IMR-90 (cell line): ENCODE measurements around the gene BTBD9. TPM values are rescaled to one million over a fixed set of nuclear protein-coding genes. Genes with fewer than 3 reads are reported as not detected.

Source experiments
- ATAC-seq: fragments of 200-7000 bp; cut with Tn5 transposase; 2 replicates; pipeline ENCODE4 v1.9.1; 2020; ENCODE audit warnings: low read depth, mild to moderate bottlenecking, moderate library complexity
- BruUV-seq: library from RNA; stranded (reverse); fragments of 400-500 nt; replicated peaks from 2 replicates; lab custom pipeline; 2021; lab: Mats Ljungman, UMichigan
- CTCF ChIA-PET: fragments of 300-600 bp; formaldehyde crosslinking; extraction: SDS; loops from one replicate; lab custom pipeline; 2021; ENCODE audit warnings: antibody characterized with exemption; lab: Yijun Ruan, JAX
- POLR2A ChIA-PET: fragments of 300-600 bp; sonication (Branson Sonifier 250); formaldehyde crosslinking; loops from one replicate; lab custom pipeline; 2022; ENCODE audit warnings: antibody characterized with exemption; ENCODE audit not compliant: unreplicated experiment; lab: Charles Lee
- DNase-seq: peaks from one replicate; pipeline ENCODE4 v3.0.0; 2013
- H2AFZ ChIP-seq: replicated peaks from 2 replicates; pipeline ENCODE3; 2013; ENCODE audit warnings: low read length, mild to moderate bottlenecking; ENCODE audit not compliant: poor library complexity
- H2AK5ac ChIP-seq: 2 replicates; pipeline ENCODE4 v1.6.1; 2013; ENCODE audit warnings: low read depth, low read length, inconsistent platforms
- H2AK9ac ChIP-seq: replicated peaks from 2 replicates; pipeline ENCODE3; 2013; ENCODE audit warnings: mild to moderate bottlenecking, low read depth, low read length, moderate library complexity; ENCODE audit not compliant: poor library complexity
- H2BK120ac ChIP-seq: 2 replicates; pipeline ENCODE4 v1.6.1; 2013; ENCODE audit warnings: low read depth, low read length, inconsistent platforms
- H2BK15ac ChIP-seq: 3 replicates; pipeline ENCODE4 v1.6.1; 2013; ENCODE audit warnings: low read depth, low read length, inconsistent platforms
- H2BK20ac ChIP-seq: 2 replicates; pipeline ENCODE4 v1.6.1; 2013; ENCODE audit warnings: low read depth, mild to moderate bottlenecking, inconsistent platforms, low read length, moderate library complexity
- H2BK5ac ChIP-seq: 2 replicates; pipeline ENCODE4 v1.6.1; 2013; ENCODE audit warnings: mild to moderate bottlenecking, low read depth, low read length, inconsistent platforms; ENCODE audit not compliant: poor library complexity, severe bottlenecking
- H3K14ac ChIP-seq: replicated peaks from 2 replicates; pipeline ENCODE4 v1.6.1; 2013; ENCODE audit warnings: low read depth, low read length, inconsistent platforms
- H3K18ac ChIP-seq: 2 replicates; pipeline ENCODE4 v1.6.1; 2013; ENCODE audit warnings: low read depth, low read length, control low read depth
- H3K23ac ChIP-seq: 2 replicates; pipeline ENCODE4 v1.6.1; 2013; ENCODE audit warnings: low read depth, low read length, inconsistent platforms
- H3K27ac ChIP-seq: 2 replicates; pipeline ENCODE4 v1.5.1; 2013; ENCODE audit warnings: mild to moderate bottlenecking, control low read depth, low read length; ENCODE audit not compliant: insufficient read depth
- H3K27me3 ChIP-seq: 2 replicates; pipeline ENCODE4 v1.6.1; 2013; ENCODE audit warnings: low read length; ENCODE audit not compliant: control insufficient read depth, insufficient read depth
- H3K36me3 ChIP-seq: 2 replicates; pipeline ENCODE4 v1.6.1; 2013; ENCODE audit warnings: low read length, mixed read lengths; ENCODE audit not compliant: control insufficient read depth, insufficient read depth
- H3K4ac ChIP-seq: 2 replicates; pipeline ENCODE4 v1.6.1; 2013; ENCODE audit warnings: low read depth, low read length, inconsistent platforms
- H3K4me1 ChIP-seq: 2 replicates; pipeline ENCODE4 v1.6.1; 2013; ENCODE audit warnings: low read length, mixed read lengths; ENCODE audit not compliant: control insufficient read depth, insufficient read depth
- H3K4me2 ChIP-seq: 2 replicates; pipeline ENCODE4 v1.6.1; 2013; ENCODE audit warnings: low read depth, mild to moderate bottlenecking, control low read depth, low read length, moderate library complexity
- H3K4me3 ChIP-seq: 2 replicates; pipeline ENCODE4 v1.5.1; 2013; ENCODE audit warnings: low read depth, mild to moderate bottlenecking, control low read depth, low read length, moderate library complexity; ENCODE audit not compliant: insufficient read depth
- H3K56ac ChIP-seq: 2 replicates; pipeline ENCODE4 v1.6.1; 2013; ENCODE audit warnings: low read length, inconsistent platforms; ENCODE audit not compliant: insufficient read depth; ENCODE audit errors: extremely low read depth
- H3K79me1 ChIP-seq, 2 experiments: 2 replicates each; pipeline ENCODE4 v1.6.1; 2013; ENCODE audit warnings: low read length in 2 of 2, inconsistent platforms in 1 of 2, low read depth in 1 of 2
- H3K9ac ChIP-seq: 2 replicates; pipeline ENCODE4 v1.6.1; 2013; ENCODE audit warnings: low read depth, low read length, control low read depth
- H3K9me1 ChIP-seq: 2 replicates; pipeline ENCODE4 v1.6.1; 2013; ENCODE audit warnings: low read length, inconsistent platforms; ENCODE audit not compliant: insufficient read depth
- H3K9me3 ChIP-seq: 2 replicates; pipeline ENCODE4 v1.6.1; 2013; ENCODE audit warnings: low read length; ENCODE audit not compliant: control insufficient read depth, insufficient read depth
- H4K20me1 ChIP-seq: 2 replicates; pipeline ENCODE4 v1.6.1; 2013; ENCODE audit warnings: low read length, inconsistent platforms; ENCODE audit not compliant: insufficient read depth
- H4K5ac ChIP-seq: 2 replicates; pipeline ENCODE4 v1.6.1; 2013; ENCODE audit warnings: mild to moderate bottlenecking, low read depth, low read length, control low read depth
- H4K8ac ChIP-seq, 2 experiments: 2 replicates each; pipeline ENCODE4 v1.6.1; 2013; ENCODE audit warnings: low read depth in 2 of 2, low read length in 2 of 2, control low read depth in 1 of 2, inconsistent platforms in 1 of 2
- H4K91ac ChIP-seq: 2 replicates; pipeline ENCODE4 v1.6.1; 2013; ENCODE audit warnings: low read depth, low read length, inconsistent platforms; ENCODE audit not compliant: insufficient read depth
- BHLHE40 ChIP-seq: fragments of 150-350 bp; IDR thresholded peaks from 2 replicates; pipeline ENCODE4 v1.6.1; 2016; ENCODE audit warnings: mild to moderate bottlenecking, low read depth, low read length
- FOS ChIP-seq: fragments of 150-350 bp; IDR thresholded peaks from 2 replicates; pipeline ENCODE4 v1.6.1; 2016; ENCODE audit warnings: low read depth, low read length
- MAFK ChIP-seq: IDR thresholded peaks from 2 replicates; pipeline ENCODE4 v1.6.1; 2012; ENCODE audit warnings: low read depth, low read length, improper control_type of control experiment
- RAD21 ChIP-seq: IDR thresholded peaks from 2 replicates; pipeline ENCODE4 v1.6.1; 2012; ENCODE audit warnings: low read length, improper control_type of control experiment
- RFX5 ChIP-seq: IDR thresholded peaks from 2 replicates; pipeline ENCODE4 v1.8.0; 2012; ENCODE audit warnings: low read depth, mild to moderate bottlenecking, low read length, moderate library complexity
- WGBS, 2 experiments: methylation state at CpG; one replicate each; pipeline versions ENCODE4 v1.1.5 to v1.1.7; 2013; ENCODE audit warnings: missing lambda C conversion rate in 2 of 2; ENCODE audit not compliant: insufficient read length in 1 of 2; ENCODE audit errors: extremely low coverage in 2 of 2; 5-methylcytosine and 5-hydroxymethylcytosine counted together
- dilution Hi-C: fragments of 300-500 bp; cut with HindIII; formaldehyde crosslinking; loops from one replicate; pipeline ENCODE4 v1.14.3; 2018; ENCODE audit warnings: low sequenced_read_pairs; ENCODE audit not compliant: unreplicated experiment
- in situ Hi-C: fragments of 300-500 bp; cut with MboI; formaldehyde crosslinking; loops from 3 replicates; pipeline ENCODE4 v1.14.3; 2019; ENCODE audit warnings: low sequenced_read_pairs, inconsistent platforms, mixed read lengths
- intact Hi-C: fragments of 100-400 bp; cut with micrococcal nuclease; formaldehyde crosslinking; loops from 2 replicates; pipeline ENCODE4 v1.10.0; 2022
- polyA plus RNA-seq, 3 experiments: library from polyadenylated mRNA; depleted of rRNA; stranded (reverse); fragments of >200 nt; gene quantifications; 2 replicates each; pipeline ENCODE4 v1.2.3, GENCODE V29; 2012; ENCODE audit warnings: low replicate concordance in 1 of 3
- total RNA-seq: library from RNA; depleted of rRNA; stranded (reverse); fragments of >200 nt; gene quantifications from 2 replicates; pipeline ENCODE4 v1.2.3, GENCODE V29; 2012

BTBD9 gene
- total and polyA plus RNA-seq, 2 of the 4 experiments (the other 2 are of a cell fraction): 4.1 to 22.0 TPM

DNA sequence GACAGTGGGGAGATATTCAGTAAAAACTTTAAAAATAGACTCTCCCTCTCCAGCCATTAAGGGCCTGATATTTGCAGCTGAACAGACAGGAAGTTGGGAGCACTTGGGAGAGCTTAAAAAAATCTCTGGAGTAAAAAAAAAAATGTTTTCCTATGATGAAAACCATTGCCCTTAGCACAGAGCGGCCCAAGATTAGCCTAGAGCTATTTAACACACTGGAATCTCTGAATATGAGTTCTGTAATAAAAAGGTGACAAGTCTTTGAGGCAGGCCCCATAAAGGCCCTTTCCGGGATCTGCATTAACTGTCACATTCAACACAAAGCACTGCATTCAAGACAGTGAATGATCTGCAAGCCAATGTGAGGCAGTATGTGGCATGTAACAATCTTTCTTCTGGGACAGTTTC is 426.5 kb downstream of the BTBD9 start:
- Histone ChIP-seq H4K91ac (no peak overlapping the region), H3K9me3 (no peaks in the 10 kb centered on the region), H3K4me2 (no peak overlapping the region), H4K5ac (no peak overlapping the region), H3K4me3 (no peak overlapping the region), H2AK5ac (no peak overlapping the region; the same call in 1 of the 2 replicates), H3K36me3 (no peaks in the 10 kb centered on the region), H3K27me3 (no peaks in the 10 kb centered on the region), H2BK120ac (no peak overlapping the region), H3K27ac (no peak overlapping the region), H4K20me1 (no peaks in the 10 kb centered on the region), H3K4ac (no peak overlapping the region), H3K4me1 (peaks cover 5% of the 10 kb centered on the region), H3K79me1 (no peaks in the 10 kb centered on the region), H2BK20ac (no peak overlapping the region), H3K23ac (no peak overlapping the region), H3K18ac (no peak overlapping the region), H2AFZ (no peak overlapping the region), H4K8ac (no peak overlapping the region), H3K9ac (no peak overlapping the region), H3K14ac (no peak overlapping the region), H2AK9ac (no peak overlapping the region), H3K9me1 (no peaks in the 10 kb centered on the region; the same call in 1 of the 2 replicates), H2BK5ac (no peak overlapping the region), H2BK15ac (no peak overlapping the region), H3K56ac (no peak overlapping the region)
- no CpG with 5 or more reads among the region's 2 CpGs for WGBS, 2 experiments
- ChIA-PET POLR2A (no interaction called here), CTCF (interaction anchor here (0.6 kb wide), 1 partner anchor 9 kb away, joined by 4 read pairs; no protein-coding TSS in a partner anchor)
- ATAC-seq (no peak), DNase-seq (no peak)
- no TSS peak for BruUV-seq
- dilution Hi-C loops (no loop called here), intact Hi-C loops (no loop called here), in situ Hi-C loops (no loop called here)
- TF ChIP-seq BHLHE40 (no peak), RFX5 (no peak), MAFK (no peak), FOS (no peak), RAD21 (no peak)
